ENCODE measurements around the gene CCM2. TPM values are rescaled to one million over a fixed set of nuclear protein-coding genes. Genes with fewer than 3 reads are reported as not detected.

CCM2 gene
- total and polyA plus RNA-seq, 2 of the 8 experiments (the other 6 are each of a cell fraction or from before 2014, with no cell fraction given): 31.6 to 41.2 TPM

DNA sequence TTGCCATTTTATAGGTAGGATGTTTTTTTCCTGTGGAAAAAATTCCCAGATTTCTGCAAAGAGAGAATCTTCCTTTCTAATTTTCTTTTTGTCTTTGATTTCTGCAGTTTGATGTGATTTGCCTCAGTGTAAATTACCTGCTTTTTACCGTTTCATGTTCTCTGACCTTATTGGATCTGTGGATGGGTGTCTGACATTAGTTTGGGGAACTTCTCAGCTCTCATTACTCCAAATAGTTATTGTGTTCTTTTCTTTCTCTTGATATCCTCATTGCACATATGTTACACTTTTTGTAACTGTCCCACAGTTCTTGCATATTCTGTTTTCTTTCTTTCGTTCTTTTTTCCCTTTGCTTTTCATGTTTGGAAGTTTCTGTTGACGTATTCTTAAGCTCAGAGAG is 60.3 kb downstream of the CCM2 start:
- H3K23ac ChIP-seq (ENCODE audit: insufficient read length): no peak overlapping the region
- H3K9ac ChIP-seq (replicated peaks in 1 of 4; ENCODE audit: extremely low read depth in 1 of 4, low read depth in 3 of 4, low read length in 3 of 4): no peak overlapping the region
- no peak overlapping the region for H2BK120ac ChIP-seq (replicated peaks; ENCODE audit: low read depth, low read length)
- no peak overlapping the region for H2AFZ ChIP-seq (ENCODE audit: low read length)
- no peak overlapping the region for H4K5ac ChIP-seq (ENCODE audit: insufficient read length, low read depth, low read length)
- POLR2A ChIA-PET (ENCODE audit: partially characterized antibody): no interaction called here
- H3K79me2 ChIP-seq (ENCODE audit: control insufficient read depth in 1 of 2, insufficient read depth in 2 of 2, low read length in 2 of 2): peaks cover 0 to 3% of the 10 kb centered on the region in 2 experiments; a peak in 1 of 4 replicates
- H2BK15ac ChIP-seq (ENCODE audit: low read length): no peak overlapping the region
- H3K27ac ChIP-seq (ENCODE audit: low read depth, low read length): no peak overlapping the region
- no peak overlapping the region for H3K14ac ChIP-seq (ENCODE audit: insufficient read length)
- no peak overlapping the region for H2BK20ac ChIP-seq (ENCODE audit: low read length)
- H3K4me3 ChIP-seq (ENCODE audit: extremely low read depth in 1 of 4, insufficient read depth in 2 of 4, low read depth in 3 of 4, low read length in 4 of 4): no peak overlapping the region
- no peak overlapping the region for H2BK12ac ChIP-seq (ENCODE audit: low read depth, low read length)
- DNase-seq (ENCODE audit: low read depth in 1 of 2, low spot score in 2 of 2) (no peak), FAIRE-seq (no peak)
- H4K8ac ChIP-seq (ENCODE audit: extremely low read depth, insufficient read depth, low read length): no peak overlapping the region
- H3K9me3 ChIP-seq (ENCODE audit: insufficient read depth in 2 of 2, low read depth in 1 of 2, low read length in 1 of 2): no peaks in the 10 kb centered on the region
- H3K18ac ChIP-seq (ENCODE audit: extremely low read depth, low read length): no peak overlapping the region
- CTCF ChIA-PET (ENCODE audit: partially characterized antibody): interaction anchor here (1.3 kb wide), 1 partner anchor 11 kb away, joined by 3 read pairs; no protein-coding TSS in a partner anchor
- no peak overlapping the region for H3K56ac ChIP-seq (replicated peaks; ENCODE audit: insufficient read length, low read depth, low read length)
- no peaks in the 10 kb centered on the region for H3K4me1 ChIP-seq (replicated peaks in 1 of 4; ENCODE audit: control insufficient read depth in 3 of 4, insufficient read depth in 4 of 4, low read length in 3 of 4)
- H3K79me1 ChIP-seq (ENCODE audit: low read depth, low read length): no peaks in the 10 kb centered on the region; the same call in 1 of the 2 replicates
- no peak overlapping the region for H3K4me2 ChIP-seq (ENCODE audit: insufficient read depth in 1 of 2, low read depth in 2 of 2, low read length in 2 of 2)
- H2BK5ac ChIP-seq (ENCODE audit: low read depth, low read length): no peak overlapping the region
- H4K20me1 ChIP-seq (replicated peaks in 1 of 2; ENCODE audit: control insufficient read depth in 1 of 2, insufficient read depth in 2 of 2, low read length in 2 of 2): peaks cover 2 to 3% of the 10 kb centered on the region in 2 experiments
- H4K91ac ChIP-seq (replicated peaks; ENCODE audit: insufficient read length, low read length): no peak overlapping the region
- WGBS, 2 experiments (ENCODE audit: extremely low coverage in 1 of 2, insufficient coverage in 1 of 2, insufficient read length in 1 of 2, insufficient replicate concordance in 2 of 2, low coverage in 1 of 2, low lambda C conversion rate in 2 of 2, missing lambda C conversion rate in 1 of 2): 86% methylated on average over 3 of the region's 3 CpGs; no CpG with 5 or more reads in 1 of the 2 experiments
- peaks cover 0 to 4% (median 3%) of the 10 kb centered on the region in 4 experiments; a peak in 5 of 8 replicates for H3K36me3 ChIP-seq (ENCODE audit: control insufficient read depth in 2 of 4, insufficient read depth in 4 of 4, low read length in 3 of 4)
- no peak overlapping the region for H2AK5ac ChIP-seq (ENCODE audit: low read depth, low read length)
- no peaks in the 10 kb centered on the region for H3K27me3 ChIP-seq (replicated peaks in 1 of 4; ENCODE audit: control insufficient read depth in 3 of 4, extremely low read depth in 1 of 4, insufficient read depth in 3 of 4, low read length in 3 of 4)
- H3K23me2 ChIP-seq (ENCODE audit: low read depth, low read length): no peaks in the 10 kb centered on the region
- no peak overlapping the region for H3K4ac ChIP-seq (replicated peaks; ENCODE audit: insufficient read length, low read depth, low read length)
- TF ChIP-seq JUND (IDR thresholded peaks at IDR 0.05; ENCODE audit: low read length) (no peak), RNF2 (IDR thresholded peaks at IDR 0.05; ENCODE audit: borderline replicate concordance, low read depth, low read length, missing control alignments, poor library complexity, severe bottlenecking) (no peak), CHD1 (IDR thresholded peaks at IDR 0.05; ENCODE audit: low read depth, low read length) (no peak), TCF12 (IDR thresholded peaks at IDR 0.05; ENCODE audit: low read depth, low read length) (no peak), EP300 (IDR thresholded peaks at IDR 0.05; ENCODE audit: borderline replicate concordance in 1 of 2, low read depth in 2 of 2, low read length in 2 of 2) (no peak), POLR2A (IDR thresholded peaks at IDR 0.05; ENCODE audit: control extremely low read depth in 1 of 2, low read depth in 2 of 2, low read length in 2 of 2) (no peak), CTBP2 (IDR thresholded peaks at IDR 0.05; ENCODE audit: borderline replicate concordance, insufficient read depth, insufficient read length, low read length) (no peak), SUZ12 (IDR thresholded peaks at IDR 0.05; ENCODE audit: low read length) (no peak), SP2 (IDR thresholded peaks at IDR 0.05; ENCODE audit: low read length) (no peak), CBX5 (IDR thresholded peaks at IDR 0.05; ENCODE audit: low read depth, low read length) (no peak), BCL11A (IDR thresholded peaks at IDR 0.05; ENCODE audit: low read depth in 2 of 2, low read length in 2 of 2) (no peak), BRCA1 (IDR thresholded peaks at IDR 0.05; ENCODE audit: low read depth, low read length) (no peak)
- TF ChIP-seq, protein P1, sequence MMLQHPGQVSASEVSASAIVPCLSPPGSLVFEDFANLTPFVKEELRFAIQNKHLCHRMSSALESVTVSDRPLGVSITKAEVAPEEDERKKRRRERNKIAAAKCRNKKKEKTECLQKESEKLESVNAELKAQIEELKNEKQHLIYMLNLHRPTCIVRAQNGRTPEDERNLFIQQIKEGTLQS (IDR thresholded peaks at IDR 0.05; ENCODE audit: insufficient read depth, low read depth, low read length): no peak

Data from H1 (cell line).